Tibial nerve (tissue), 3 donors: ENCODE data around the gene TTC39B.

Experiments used
- POLR2A ChIP-seq, 2 donors: fragments of 450-650 bp; IDR thresholded peaks; one replicate each; pipeline ENCODE4 v1.6.1; 2017; ENCODE audit warnings: antibody characterized with exemption in 2 of 2, mild to moderate bottlenecking in 2 of 2, moderate library complexity in 2 of 2
- TF ChIP-seq, protein P1 (sequence below), 5 experiments: fragments of 200-600 bp in 3 of 5; fragments of 450-650 bp in 2 of 5; sonication (generic) in 3 of 5; IDR thresholded peaks; one replicate each; pipeline ENCODE4 v1.5.1; 2016 to 2019; ENCODE audit warnings: antibody characterized with exemption in 5 of 5, mild to moderate bottlenecking in 3 of 5, moderate library complexity in 2 of 5

DNA sequence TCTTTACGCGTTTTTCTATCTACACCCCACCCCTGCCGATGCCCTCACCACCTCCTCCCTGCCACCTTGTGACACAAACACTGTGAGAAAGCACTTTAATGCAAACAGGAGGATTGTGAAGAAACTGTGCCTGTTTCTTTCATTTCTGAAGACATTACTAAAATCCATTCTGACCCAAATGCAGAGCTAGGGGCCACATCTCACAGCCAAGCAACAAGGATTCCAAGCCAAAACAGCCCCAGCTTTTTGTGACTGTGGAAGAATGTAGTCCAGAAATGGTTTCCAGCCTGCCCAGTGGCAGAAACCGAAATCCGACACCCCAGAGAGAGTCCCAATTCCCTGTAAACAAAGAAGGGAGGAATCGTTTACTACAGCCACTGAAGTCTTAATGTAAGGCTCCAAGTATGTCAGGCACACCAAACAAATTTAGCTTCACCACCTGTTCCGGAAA is 190.9 kb downstream of the TTC39B start:
- TF ChIP-seq, protein P1, sequence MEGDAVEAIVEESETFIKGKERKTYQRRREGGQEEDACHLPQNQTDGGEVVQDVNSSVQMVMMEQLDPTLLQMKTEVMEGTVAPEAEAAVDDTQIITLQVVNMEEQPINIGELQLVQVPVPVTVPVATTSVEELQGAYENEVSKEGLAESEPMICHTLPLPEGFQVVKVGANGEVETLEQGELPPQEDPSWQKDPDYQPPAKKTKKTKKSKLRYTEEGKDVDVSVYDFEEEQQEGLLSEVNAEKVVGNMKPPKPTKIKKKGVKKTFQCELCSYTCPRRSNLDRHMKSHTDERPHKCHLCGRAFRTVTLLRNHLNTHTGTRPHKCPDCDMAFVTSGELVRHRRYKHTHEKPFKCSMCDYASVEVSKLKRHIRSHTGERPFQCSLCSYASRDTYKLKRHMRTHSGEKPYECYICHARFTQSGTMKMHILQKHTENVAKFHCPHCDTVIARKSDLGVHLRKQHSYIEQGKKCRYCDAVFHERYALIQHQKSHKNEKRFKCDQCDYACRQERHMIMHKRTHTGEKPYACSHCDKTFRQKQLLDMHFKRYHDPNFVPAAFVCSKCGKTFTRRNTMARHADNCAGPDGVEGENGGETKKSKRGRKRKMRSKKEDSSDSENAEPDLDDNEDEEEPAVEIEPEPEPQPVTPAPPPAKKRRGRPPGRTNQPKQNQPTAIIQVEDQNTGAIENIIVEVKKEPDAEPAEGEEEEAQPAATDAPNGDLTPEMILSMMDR (IDR thresholded peaks at IDR 0.05): no peak
- TF ChIP-seq POLR2A (IDR thresholded peaks at IDR 0.05): no peak
